HG02759 (cell line): Measurements from ENCODE around the gene RFC3.
"Not testable (repeated sequence)": the region's sequence is repeated elsewhere in the genome, so short reads cannot be mapped to it uniquely, and the experiment has no call there.

Source experiments
- ATAC-seq: cut with Tn5 transposase; IDR thresholded peaks from one replicate; pipeline ENCODE4 v1.9.1; 2021; ENCODE audit warnings: mild to moderate bottlenecking, moderate library complexity; ENCODE audit not compliant: unreplicated experiment

RFC3 gene, protein sequence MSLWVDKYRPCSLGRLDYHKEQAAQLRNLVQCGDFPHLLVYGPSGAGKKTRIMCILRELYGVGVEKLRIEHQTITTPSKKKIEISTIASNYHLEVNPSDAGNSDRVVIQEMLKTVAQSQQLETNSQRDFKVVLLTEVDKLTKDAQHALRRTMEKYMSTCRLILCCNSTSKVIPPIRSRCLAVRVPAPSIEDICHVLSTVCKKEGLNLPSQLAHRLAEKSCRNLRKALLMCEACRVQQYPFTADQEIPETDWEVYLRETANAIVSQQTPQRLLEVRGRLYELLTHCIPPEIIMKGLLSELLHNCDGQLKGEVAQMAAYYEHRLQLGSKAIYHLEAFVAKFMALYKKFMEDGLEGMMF

DNA sequence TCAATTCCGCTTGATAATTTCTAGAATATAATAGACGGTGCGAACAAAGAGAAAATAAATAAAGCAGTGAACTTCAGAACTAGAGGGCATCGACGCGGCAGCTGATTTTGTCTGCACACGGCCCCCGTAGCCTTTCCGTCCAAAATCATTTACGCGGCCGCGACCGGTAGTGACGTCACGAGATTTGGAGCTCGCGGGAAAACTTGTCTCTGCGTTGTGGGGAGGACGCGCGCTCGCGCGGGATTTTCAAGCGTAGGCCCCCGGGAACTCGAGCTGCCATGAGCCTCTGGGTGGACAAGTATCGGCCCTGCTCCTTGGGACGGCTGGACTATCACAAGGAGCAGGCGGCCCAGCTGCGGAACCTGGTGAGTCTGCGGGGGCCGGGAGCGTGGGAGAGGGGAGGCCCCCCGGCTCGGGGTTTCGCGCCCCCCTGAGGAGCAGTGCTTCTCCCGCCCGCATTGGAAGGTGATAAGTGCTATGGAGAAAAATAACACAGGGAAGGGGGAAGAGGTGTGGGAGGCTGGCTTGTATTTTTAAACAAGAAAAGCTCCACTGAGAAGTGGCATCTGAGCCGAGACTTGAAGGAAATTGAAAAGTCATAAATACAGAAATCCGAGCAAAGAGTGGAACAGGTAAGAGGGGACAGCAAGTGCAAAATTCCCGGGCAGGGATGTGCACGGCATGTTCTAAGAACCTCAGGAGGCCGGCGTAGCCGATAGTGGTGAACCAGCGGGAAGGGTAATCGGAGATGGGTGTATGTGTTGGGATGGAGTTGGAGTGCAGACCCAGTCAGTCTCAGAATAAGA, at the start of gene RFC3:
Gene RFC3 (plus strand): TSS at position 249 of the 806 bp plus-strand sequence. CDS start 30 bp downstream, at position 279.
- peak; percentile 98 for ATAC-seq

DNA sequence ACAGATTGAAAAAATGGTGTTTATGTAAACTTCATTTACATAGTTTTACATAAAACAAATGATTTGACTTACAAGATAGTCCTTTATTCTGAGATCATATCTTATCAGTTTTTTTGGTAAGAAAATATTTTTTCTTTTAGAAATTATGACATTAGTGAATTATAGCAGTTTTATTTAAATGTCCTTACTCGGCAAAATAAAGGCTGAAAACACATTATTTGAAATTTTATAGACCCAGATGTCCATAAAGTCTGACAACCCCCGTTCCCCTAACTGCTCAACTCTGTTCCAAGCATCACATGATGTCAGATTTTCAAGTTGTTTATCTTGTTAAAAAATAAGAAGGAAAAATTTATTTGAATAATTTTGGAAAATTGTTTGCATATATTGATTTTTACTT, 46.7 kb upstream of the RFC3 start:
- ATAC-seq: no peak

- no peak for ATAC-seq
Observed at GRCh38 chr13:33773790-33774462, 44.0 kb upstream of the RFC3 start.

- no peak for ATAC-seq
Observed at GRCh38 chr13:33775339-33776108, 42.4 kb upstream of the RFC3 start.

GRCh38 chr13:33776239-33776881, 41.6 kb upstream of the RFC3 start:
- no peak for ATAC-seq

- no peak for ATAC-seq
Observed at GRCh38 chr13:33782631-33783030, 35.3 kb upstream of the RFC3 start.

DNA sequence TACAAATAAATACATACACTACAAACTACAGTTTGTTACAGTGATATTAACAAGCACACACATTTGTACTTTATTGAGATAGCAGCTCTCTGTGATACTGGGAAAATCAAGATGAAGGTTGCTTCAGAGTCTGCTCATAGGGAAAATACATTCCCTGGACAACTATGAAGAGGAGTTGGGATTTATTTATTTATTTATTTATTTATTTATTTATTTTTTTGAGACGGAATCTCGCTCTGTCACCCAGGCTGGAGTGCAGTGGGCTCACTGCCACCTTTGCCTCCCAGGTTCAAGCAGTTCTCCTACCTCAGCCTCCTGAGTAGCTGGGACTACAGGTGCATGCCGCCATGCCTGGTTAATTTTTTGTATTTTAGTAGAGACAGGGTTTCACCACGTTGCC, 34.7 kb upstream of the RFC3 start:
- ATAC-seq: not testable (repeated sequence)

- ATAC-seq: no peak
Observed at GRCh38 chr13:33784738-33785137, 33.2 kb upstream of the RFC3 start.

- ATAC-seq: no peak
Observed at GRCh38 chr13:33785384-33785783, 32.6 kb upstream of the RFC3 start.

GRCh38 chr13:33787051-33787591, 30.8 kb upstream of the RFC3 start:
- peak; percentile 71 for ATAC-seq

GRCh38 chr13:33789066-33789606, 28.8 kb upstream of the RFC3 start:
- ATAC-seq: no peak

- ATAC-seq: no peak
Observed at GRCh38 chr13:33789739-33790138, 28.2 kb upstream of the RFC3 start.

DNA sequence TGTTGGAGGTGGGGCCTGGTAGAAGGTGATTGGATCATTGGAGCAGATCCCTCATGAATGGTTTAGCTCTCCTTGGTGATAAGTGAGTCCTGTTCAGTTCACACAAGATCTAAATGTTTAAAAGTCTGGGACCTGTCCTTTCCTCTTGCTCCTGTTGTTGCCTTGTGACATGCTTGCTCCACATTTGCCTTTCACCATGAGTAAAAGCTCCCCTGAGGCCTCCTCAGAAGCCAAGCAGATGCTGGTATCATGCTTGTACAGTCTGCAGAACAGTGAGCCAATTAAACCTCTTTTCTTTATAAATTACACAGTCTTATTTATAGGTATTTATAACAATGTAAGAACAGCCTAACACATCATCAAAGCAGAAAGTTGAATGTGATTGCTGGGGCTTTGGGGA, 24.2 kb upstream of the RFC3 start:
- no peak for ATAC-seq

- no peak for ATAC-seq
Observed at GRCh38 chr13:33794576-33794975, 23.4 kb upstream of the RFC3 start.

DNA sequence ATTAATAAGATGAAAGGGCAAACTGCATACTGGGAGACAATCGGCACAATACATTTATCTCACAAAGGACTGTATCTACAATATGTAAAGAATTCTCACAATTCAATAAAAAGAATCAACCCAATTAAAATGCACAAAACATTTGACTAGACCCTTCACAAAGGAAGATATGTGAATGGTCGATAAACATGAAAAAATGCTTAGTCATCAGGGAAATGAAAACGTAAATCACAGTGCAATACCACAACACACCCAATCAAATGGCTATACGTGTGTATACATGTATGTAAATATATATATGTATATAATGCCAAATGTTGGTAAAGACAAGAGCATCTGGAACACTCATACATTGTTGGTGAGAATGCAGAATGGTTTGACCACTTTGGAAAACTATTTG, 21.9 kb upstream of the RFC3 start:
- ATAC-seq: no peak

GRCh38 chr13:33797622-33798021, 20.3 kb upstream of the RFC3 start:
- ATAC-seq: no peak

DNA sequence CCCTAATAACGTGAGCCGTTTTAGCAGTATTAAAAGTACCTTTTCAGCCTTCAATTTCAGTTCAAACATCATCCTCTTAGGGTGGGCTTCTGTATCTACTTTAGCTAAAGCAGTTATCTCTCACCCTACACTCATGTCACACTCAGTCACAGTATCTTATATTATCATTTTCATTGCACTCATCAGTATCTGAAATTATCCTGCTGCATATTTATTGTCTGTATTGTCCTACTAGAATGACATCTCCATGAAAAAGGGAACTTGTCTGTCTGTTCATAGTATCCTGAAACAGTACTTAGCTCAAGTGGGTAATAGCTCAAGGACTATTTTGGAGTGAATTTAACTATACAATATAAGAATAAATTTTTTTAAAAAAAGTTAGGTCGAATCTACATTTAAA, 19.9 kb upstream of the RFC3 start:
- no peak for ATAC-seq

- ATAC-seq: peak; percentile 48
Observed at GRCh38 chr13:33799950-33800592, 17.9 kb upstream of the RFC3 start.

DNA sequence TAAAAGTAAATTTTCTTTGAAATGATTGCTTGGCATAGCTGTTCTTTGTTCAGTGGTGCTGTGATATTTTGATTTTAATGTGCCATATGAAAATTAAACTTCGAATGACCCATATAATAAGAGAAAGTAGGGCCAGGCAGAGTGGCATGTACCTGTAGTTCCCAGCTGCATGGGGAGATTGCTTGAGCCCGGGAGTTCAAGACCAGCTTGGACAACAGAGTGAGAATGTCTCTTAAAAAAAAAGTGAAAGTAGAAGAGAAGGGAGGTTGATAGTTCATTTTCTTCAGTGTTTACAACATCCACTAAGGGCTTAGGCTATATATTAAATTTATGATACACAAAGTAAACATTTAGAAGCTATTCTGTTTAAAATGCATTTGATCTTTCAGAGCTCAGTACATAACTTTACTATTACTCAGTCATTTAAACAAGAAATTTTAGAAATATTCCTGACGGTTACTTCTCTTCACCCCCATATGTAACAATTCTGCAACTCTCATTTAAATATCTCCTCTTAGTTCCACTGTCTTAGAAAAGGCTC, 17.2 kb upstream of the RFC3 start:
- ATAC-seq: no peak
